HG03045 (cell line): ENCODE results near the gene MALRD1.

Experiments used
- ATAC-seq: cut with Tn5 transposase; IDR thresholded peaks from one replicate; pipeline ENCODE4 v1.9.1; 2021; ENCODE audit warnings: mild to moderate bottlenecking, moderate library complexity; ENCODE audit not compliant: unreplicated experiment

Gene MALRD1

GRCh38 chr10:19212590-19212989, 164.0 kb downstream of the MALRD1 start:
- no peak for ATAC-seq

GRCh38 chr10:19221216-19221615, 172.6 kb downstream of the MALRD1 start:
- no peak for ATAC-seq

GRCh38 chr10:19226025-19226424, 177.4 kb downstream of the MALRD1 start:
- no peak for ATAC-seq

GRCh38 chr10:19231034-19231433, 182.4 kb downstream of the MALRD1 start:
- no peak for ATAC-seq

GRCh38 chr10:19245889-19246752, 197.5 kb downstream of the MALRD1 start:
- no peak for ATAC-seq

GRCh38 chr10:19247843-19248242, 199.2 kb downstream of the MALRD1 start:
- ATAC-seq, result no peak

- ATAC-seq, result no peak
These were observed 201.9 kb downstream of the MALRD1 start for GRCh38 chr10:19250546-19250945.

GRCh38 chr10:19252531-19252930, 203.9 kb downstream of the MALRD1 start:
- no peak for ATAC-seq

GRCh38 chr10:19256331-19256730, 207.7 kb downstream of the MALRD1 start:
- ATAC-seq, result no peak

- ATAC-seq, result no peak
These were observed 214.7 kb downstream of the MALRD1 start for GRCh38 chr10:19263262-19263661.

- no peak for ATAC-seq
These were observed 234.7 kb downstream of the MALRD1 start for GRCh38 chr10:19283285-19283684.

- ATAC-seq, result no peak
These were observed 235.2 kb downstream of the MALRD1 start for GRCh38 chr10:19283786-19284185.

- ATAC-seq, result no peak
These were observed 242.2 kb downstream of the MALRD1 start for GRCh38 chr10:19290770-19291169.

GRCh38 chr10:19294233-19294632, 245.6 kb downstream of the MALRD1 start:
- no peak for ATAC-seq

- no peak for ATAC-seq
These were observed 251.0 kb downstream of the MALRD1 start for GRCh38 chr10:19299645-19300044.

- ATAC-seq, result no peak
These were observed 253.5 kb downstream of the MALRD1 start for GRCh38 chr10:19302117-19302516.

- ATAC-seq, result no peak
These were observed 261.5 kb downstream of the MALRD1 start for GRCh38 chr10:19310066-19310465.

- ATAC-seq, result no peak
These were observed 267.7 kb downstream of the MALRD1 start for GRCh38 chr10:19316204-19316870.

- no peak for ATAC-seq
These were observed 269.4 kb downstream of the MALRD1 start for GRCh38 chr10:19317952-19318351.

- no peak for ATAC-seq
These were observed 277.0 kb downstream of the MALRD1 start for GRCh38 chr10:19325581-19325980.

GRCh38 chr10:19328582-19328981, 280.0 kb downstream of the MALRD1 start:
- ATAC-seq, result no peak

- no peak for ATAC-seq
These were observed 280.9 kb downstream of the MALRD1 start for GRCh38 chr10:19329475-19329874.
